Neural cell (in vitro differentiated cells): Measurements from ENCODE around the gene FOXN1.

Source experiments
- EP300 ChIP-seq: fragments of 450-650 bp; conservative IDR thresholded peaks from 2 replicates; pipeline ENCODE4 v1.6.1; 2014; ENCODE audit warnings: antibody characterized with exemption, mild to moderate bottlenecking, moderate library complexity; ENCODE audit not compliant: poor library complexity, severe bottlenecking
- EZH2 ChIP-seq: fragments of 200-600, 300-800 bp; shearing (Covaris generic), sonication (generic); IDR thresholded peaks from 2 replicates; pipeline ENCODE4 v1.6.1; 2014; ENCODE audit warnings: antibody characterized with exemption, low read length, borderline replicate concordance, mild to moderate bottlenecking; ENCODE audit not compliant: insufficient read depth, poor library complexity, severe bottlenecking
- MXI1 ChIP-seq: fragments of 450-650 bp; conservative IDR thresholded peaks from 2 replicates; pipeline ENCODE4 v1.6.1; 2014; ENCODE audit warnings: antibody characterized with exemption, mild to moderate bottlenecking; ENCODE audit not compliant: poor library complexity, severe bottlenecking
- POLR2AphosphoS5 ChIP-seq: IDR thresholded peaks from 2 replicates; pipeline ENCODE4 v1.6.1; 2012
- RAD21 ChIP-seq: fragments of 450-650 bp; conservative IDR thresholded peaks from 2 replicates; pipeline ENCODE4 v1.6.1; 2014; ENCODE audit warnings: antibody characterized with exemption, mild to moderate bottlenecking, moderate library complexity
- SMC3 ChIP-seq: fragments of 450-650 bp; conservative IDR thresholded peaks from 2 replicates; pipeline ENCODE4 v1.6.1; 2014; ENCODE audit warnings: antibody characterized with exemption, mild to moderate bottlenecking, moderate library complexity; ENCODE audit not compliant: poor library complexity
- TAF1 ChIP-seq: IDR thresholded peaks from 2 replicates; pipeline ENCODE4 v1.6.1; 2012; ENCODE audit warnings: low read depth
- TF ChIP-seq, protein P1 (sequence below): fragments of 450-650 bp; IDR thresholded peaks from 2 replicates; pipeline ENCODE4 v1.5.1; 2014; ENCODE audit warnings: antibody characterized with exemption, mild to moderate bottlenecking, moderate library complexity; ENCODE audit not compliant: poor library complexity, severe bottlenecking
- TF ChIP-seq, protein P2 (sequence below): IDR thresholded peaks from 2 replicates; pipeline ENCODE4 v1.6.1; 2012; ENCODE audit warnings: borderline replicate concordance

DNA sequence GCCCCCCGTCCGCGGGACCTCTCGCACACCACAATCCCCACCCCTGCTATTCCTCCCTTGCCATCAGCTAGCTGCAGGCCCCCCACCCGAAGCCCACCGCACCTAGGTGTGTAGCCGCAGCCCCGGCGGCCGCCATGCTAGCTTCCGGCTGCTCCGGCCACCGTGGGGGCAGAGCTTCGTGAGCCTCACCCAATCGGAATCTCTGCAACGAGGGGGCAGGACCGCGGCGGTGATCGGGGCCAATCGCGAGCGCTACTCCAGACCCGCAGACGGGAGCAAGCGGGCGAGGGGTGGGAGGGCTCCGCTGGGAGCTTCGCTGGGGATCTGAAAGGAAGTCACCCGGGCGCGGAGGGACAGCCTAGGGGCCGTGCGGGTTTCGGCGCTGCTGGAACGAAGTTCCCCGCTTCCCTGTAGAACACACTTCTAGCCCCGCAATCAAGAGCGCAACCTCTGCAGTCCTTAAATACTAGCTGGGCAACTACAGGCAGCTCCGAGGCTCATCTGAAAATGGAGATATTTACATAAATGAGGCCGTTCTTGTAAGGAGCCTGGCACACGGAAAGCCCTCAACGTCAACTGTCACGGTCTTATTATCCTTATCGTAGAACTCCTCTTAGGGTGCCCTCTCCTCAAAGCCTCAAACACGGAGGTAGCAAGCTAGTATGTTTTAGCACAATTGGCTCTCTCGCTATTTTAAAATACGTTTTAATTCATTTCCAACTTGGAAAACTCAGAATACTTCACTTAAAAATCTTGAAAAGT lies 65.4 kb downstream of the FOXN1 start, which contains the start of gene PIGS:
- TF ChIP-seq, protein P1, sequence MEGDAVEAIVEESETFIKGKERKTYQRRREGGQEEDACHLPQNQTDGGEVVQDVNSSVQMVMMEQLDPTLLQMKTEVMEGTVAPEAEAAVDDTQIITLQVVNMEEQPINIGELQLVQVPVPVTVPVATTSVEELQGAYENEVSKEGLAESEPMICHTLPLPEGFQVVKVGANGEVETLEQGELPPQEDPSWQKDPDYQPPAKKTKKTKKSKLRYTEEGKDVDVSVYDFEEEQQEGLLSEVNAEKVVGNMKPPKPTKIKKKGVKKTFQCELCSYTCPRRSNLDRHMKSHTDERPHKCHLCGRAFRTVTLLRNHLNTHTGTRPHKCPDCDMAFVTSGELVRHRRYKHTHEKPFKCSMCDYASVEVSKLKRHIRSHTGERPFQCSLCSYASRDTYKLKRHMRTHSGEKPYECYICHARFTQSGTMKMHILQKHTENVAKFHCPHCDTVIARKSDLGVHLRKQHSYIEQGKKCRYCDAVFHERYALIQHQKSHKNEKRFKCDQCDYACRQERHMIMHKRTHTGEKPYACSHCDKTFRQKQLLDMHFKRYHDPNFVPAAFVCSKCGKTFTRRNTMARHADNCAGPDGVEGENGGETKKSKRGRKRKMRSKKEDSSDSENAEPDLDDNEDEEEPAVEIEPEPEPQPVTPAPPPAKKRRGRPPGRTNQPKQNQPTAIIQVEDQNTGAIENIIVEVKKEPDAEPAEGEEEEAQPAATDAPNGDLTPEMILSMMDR = no peak
- TF ChIP-seq EZH2 = no peak
- peak; percentile 89 for TF ChIP-seq POLR2AphosphoS5
- peak; percentile 70 for TF ChIP-seq MXI1
- TF ChIP-seq TAF1 = peak; percentile 89
- TF ChIP-seq, protein P2, sequence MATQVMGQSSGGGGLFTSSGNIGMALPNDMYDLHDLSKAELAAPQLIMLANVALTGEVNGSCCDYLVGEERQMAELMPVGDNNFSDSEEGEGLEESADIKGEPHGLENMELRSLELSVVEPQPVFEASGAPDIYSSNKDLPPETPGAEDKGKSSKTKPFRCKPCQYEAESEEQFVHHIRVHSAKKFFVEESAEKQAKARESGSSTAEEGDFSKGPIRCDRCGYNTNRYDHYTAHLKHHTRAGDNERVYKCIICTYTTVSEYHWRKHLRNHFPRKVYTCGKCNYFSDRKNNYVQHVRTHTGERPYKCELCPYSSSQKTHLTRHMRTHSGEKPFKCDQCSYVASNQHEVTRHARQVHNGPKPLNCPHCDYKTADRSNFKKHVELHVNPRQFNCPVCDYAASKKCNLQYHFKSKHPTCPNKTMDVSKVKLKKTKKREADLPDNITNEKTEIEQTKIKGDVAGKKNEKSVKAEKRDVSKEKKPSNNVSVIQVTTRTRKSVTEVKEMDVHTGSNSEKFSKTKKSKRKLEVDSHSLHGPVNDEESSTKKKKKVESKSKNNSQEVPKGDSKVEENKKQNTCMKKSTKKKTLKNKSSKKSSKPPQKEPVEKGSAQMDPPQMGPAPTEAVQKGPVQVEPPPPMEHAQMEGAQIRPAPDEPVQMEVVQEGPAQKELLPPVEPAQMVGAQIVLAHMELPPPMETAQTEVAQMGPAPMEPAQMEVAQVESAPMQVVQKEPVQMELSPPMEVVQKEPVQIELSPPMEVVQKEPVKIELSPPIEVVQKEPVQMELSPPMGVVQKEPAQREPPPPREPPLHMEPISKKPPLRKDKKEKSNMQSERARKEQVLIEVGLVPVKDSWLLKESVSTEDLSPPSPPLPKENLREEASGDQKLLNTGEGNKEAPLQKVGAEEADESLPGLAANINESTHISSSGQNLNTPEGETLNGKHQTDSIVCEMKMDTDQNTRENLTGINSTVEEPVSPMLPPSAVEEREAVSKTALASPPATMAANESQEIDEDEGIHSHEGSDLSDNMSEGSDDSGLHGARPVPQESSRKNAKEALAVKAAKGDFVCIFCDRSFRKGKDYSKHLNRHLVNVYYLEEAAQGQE = peak; percentile 75
- no peak for TF ChIP-seq RAD21
- no peak for TF ChIP-seq EP300
- TF ChIP-seq SMC3 = no peak
